ENCODE results near the gene MYBBP1A.

DNA sequence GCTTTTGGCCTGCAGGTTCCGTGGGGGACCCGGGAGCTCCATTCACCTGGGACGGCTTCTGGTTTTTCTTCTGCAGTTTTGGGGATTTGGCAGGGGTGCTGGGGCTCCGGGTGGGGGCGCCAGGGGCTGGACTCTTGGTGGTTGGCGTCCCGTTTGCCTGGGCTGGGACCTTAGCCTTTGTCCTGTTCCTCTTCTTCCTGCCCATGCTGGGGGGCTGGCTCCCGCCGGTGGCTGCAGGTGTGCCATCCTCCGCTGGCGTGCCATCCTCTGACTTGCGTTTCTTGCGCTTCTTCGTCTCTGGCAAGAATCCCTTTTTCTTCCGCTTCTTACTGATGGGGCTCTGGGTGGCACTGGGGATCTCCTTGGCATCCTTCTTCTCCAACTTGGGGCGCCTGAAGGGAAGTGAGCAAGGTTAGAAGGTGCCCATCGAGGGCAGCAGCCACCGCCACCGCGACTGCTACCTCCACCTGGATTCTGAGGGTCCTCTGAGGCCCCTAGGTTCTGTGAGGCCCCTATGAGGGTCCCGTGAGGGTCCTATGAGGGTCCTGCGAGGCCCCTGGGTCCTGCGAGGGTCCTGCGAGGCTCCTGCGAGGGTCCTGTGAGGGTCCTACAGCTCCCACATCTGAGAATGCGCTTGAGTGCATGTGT is 15.5 kb downstream of the MYBBP1A start:
- no peak for TF ChIP-seq CTCF (conservative IDR thresholded peaks at IDR 0.05; ENCODE audit: low read depth, low read length)
- TF ChIP-seq EZH2phosphoT487 (IDR thresholded peaks at IDR 0.05; ENCODE audit: borderline replicate concordance, low read length) = no peak
- no peak for TF ChIP-seq EZH2 (IDR thresholded peaks at IDR 0.05; ENCODE audit: low read length, unreplicated experiment)
